GM12878 (cell line): ENCODE measurements around the gene OPCML.

Experiments
- GABPA ChIP-seq: IDR thresholded peaks from 2 replicates; pipeline ENCODE4 v1.6.1; 2014; ENCODE audit warnings: antibody characterized with exemption, low read depth, mild to moderate bottlenecking, inconsistent platforms
- LARP7 ChIP-seq: fragments of 450-650 bp; IDR thresholded peaks from 2 replicates; pipeline ENCODE4 v1.6.1; 2017; ENCODE audit warnings: mild to moderate bottlenecking
- RAD21 ChIP-seq: IDR thresholded peaks from 2 replicates; pipeline ENCODE4 v1.6.1; 2011; ENCODE audit warnings: mild to moderate bottlenecking, low read depth, low read length, moderate library complexity; ENCODE audit not compliant: insufficient read depth
- TF ChIP-seq, protein P1 (sequence below), 3 experiments: IDR thresholded peaks in 2 of 3; conservative IDR thresholded peaks in 1 of 3; 2 replicates each; pipeline ENCODE4 v1.5.1; 2011; ENCODE audit warnings: low read depth in 3 of 3, low read length in 3 of 3, mild to moderate bottlenecking in 3 of 3, control low read depth in 2 of 3, moderate library complexity in 2 of 3, inconsistent platforms in 1 of 3, mixed read lengths in 1 of 3; ENCODE audit not compliant: control insufficient read depth in 2 of 3, insufficient read depth in 1 of 3; ENCODE audit errors: extremely low read depth in 1 of 3

DNA sequence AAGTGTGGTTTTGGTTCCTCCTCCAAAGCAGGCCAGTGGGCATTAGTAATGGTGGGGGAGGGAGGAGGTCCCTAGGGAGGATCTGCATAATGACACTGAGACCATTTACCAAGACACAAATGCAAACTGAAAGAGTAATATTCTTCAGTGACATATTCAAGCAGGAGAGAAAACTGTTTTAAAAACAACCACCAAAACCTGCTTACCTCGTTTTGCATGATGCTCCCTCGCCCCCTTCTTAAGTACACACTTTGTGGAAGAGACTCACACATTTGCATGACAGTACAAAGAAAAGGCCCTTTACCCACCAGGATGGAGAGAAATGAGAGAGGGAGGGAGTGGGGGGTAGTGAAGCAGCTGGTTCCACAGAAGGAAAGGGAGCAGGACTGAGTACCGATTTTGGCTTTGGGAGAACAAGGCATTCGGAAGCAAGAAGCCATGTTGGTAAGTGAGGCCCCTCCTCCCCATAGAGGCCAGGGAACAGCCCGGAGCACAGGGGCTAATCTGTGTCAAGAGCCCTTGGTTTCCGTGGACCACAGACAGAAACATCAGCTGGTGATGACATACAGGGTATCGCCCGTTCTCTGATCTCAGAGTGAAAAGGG is 13.0 kb upstream of the OPCML start:
- TF ChIP-seq, protein P1, sequence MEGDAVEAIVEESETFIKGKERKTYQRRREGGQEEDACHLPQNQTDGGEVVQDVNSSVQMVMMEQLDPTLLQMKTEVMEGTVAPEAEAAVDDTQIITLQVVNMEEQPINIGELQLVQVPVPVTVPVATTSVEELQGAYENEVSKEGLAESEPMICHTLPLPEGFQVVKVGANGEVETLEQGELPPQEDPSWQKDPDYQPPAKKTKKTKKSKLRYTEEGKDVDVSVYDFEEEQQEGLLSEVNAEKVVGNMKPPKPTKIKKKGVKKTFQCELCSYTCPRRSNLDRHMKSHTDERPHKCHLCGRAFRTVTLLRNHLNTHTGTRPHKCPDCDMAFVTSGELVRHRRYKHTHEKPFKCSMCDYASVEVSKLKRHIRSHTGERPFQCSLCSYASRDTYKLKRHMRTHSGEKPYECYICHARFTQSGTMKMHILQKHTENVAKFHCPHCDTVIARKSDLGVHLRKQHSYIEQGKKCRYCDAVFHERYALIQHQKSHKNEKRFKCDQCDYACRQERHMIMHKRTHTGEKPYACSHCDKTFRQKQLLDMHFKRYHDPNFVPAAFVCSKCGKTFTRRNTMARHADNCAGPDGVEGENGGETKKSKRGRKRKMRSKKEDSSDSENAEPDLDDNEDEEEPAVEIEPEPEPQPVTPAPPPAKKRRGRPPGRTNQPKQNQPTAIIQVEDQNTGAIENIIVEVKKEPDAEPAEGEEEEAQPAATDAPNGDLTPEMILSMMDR (IDR thresholded peaks at IDR 0.05 in 2 of 3, conservative IDR thresholded peaks at IDR 0.05 in 1 of 3; ENCODE audit: control insufficient read depth in 2 of 3, extremely low read depth in 1 of 3, insufficient read depth in 1 of 3, low read depth in 3 of 3, low read length in 3 of 3): no peak
- TF ChIP-seq LARP7: no peak
- TF ChIP-seq RAD21: no peak
- TF ChIP-seq GABPA: no peak
